GM18951 (cell line): Measurements from ENCODE around the gene NREP.

Experiments used
- POLR2A ChIP-seq: IDR thresholded peaks from 4 replicates; pipeline ENCODE4 v1.6.1; 2011; ENCODE audit warnings: mild to moderate bottlenecking; ENCODE audit not compliant: insufficient read length, insufficient read depth; ENCODE audit errors: extremely low read depth
- in situ Hi-C: fragments of 300-500 bp; cut with MboI; formaldehyde crosslinking; loops from one replicate; pipeline ENCODE4 v1.12.0; 2022; ENCODE audit warnings: low sequenced_read_pairs, mixed read lengths, inconsistent platforms; ENCODE audit not compliant: unreplicated experiment

The NREP gene

GRCh38 chr5:111743512-111743911 lies 13.5 kb downstream of the NREP start:
- TF ChIP-seq POLR2A: no peak
- in situ Hi-C loops: no loop called here

GRCh38 chr5:111742177-111742994 lies 14.6 kb downstream of the NREP start:
- TF ChIP-seq POLR2A: no peak
- in situ Hi-C loops: no loop called here

GRCh38 chr5:111741278-111741677 lies 15.7 kb downstream of the NREP start:
- no peak for TF ChIP-seq POLR2A
- in situ Hi-C loops: no loop called here

GRCh38 chr5:111739416-111739815 lies 17.6 kb downstream of the NREP start:
- in situ Hi-C loops: no loop called here
- TF ChIP-seq POLR2A: no peak

- in situ Hi-C loops: no loop called here
- no peak for TF ChIP-seq POLR2A
These were observed 18.9 kb downstream of the NREP start for GRCh38 chr5:111738118-111738517.

GRCh38 chr5:111737716-111738115 lies 19.3 kb downstream of the NREP start:
- TF ChIP-seq POLR2A: no peak
- in situ Hi-C loops: no loop called here

- no peak for TF ChIP-seq POLR2A
- in situ Hi-C loops: no loop called here
These were observed 21.3 kb downstream of the NREP start for GRCh38 chr5:111735583-111736270.

- TF ChIP-seq POLR2A: no peak
- in situ Hi-C loops: no loop called here
These were observed 22.4 kb downstream of the NREP start for GRCh38 chr5:111734597-111734996.

- TF ChIP-seq POLR2A: no peak
- in situ Hi-C loops: no loop called here
These were observed 23.0 kb downstream of the NREP start for GRCh38 chr5:111734013-111734412.

GRCh38 chr5:111733571-111733970 lies 23.4 kb downstream of the NREP start:
- in situ Hi-C loops: no loop called here

GRCh38 chr5:111731638-111732037 lies 25.4 kb downstream of the NREP start:
- in situ Hi-C loops: no loop called here
- TF ChIP-seq POLR2A: no peak

More at GRCh38 chr5:111733571-111733970, 23.4 kb downstream of the NREP start:
- TF ChIP-seq POLR2A: no peak

- TF ChIP-seq POLR2A: no peak
- in situ Hi-C loops: no loop called here
These were observed 26.2 kb downstream of the NREP start for GRCh38 chr5:111730659-111731382.

GRCh38 chr5:111728941-111729340 lies 28.1 kb downstream of the NREP start:
- no peak for TF ChIP-seq POLR2A
- in situ Hi-C loops: no loop called here

- no peak for TF ChIP-seq POLR2A
These were observed 30.0 kb downstream of the NREP start for GRCh38 chr5:111726986-111727385.

GRCh38 chr5:111722140-111722539 lies 34.9 kb downstream of the NREP start:
- no peak for TF ChIP-seq POLR2A
- in situ Hi-C loops: no loop called here

More at GRCh38 chr5:111726986-111727385, 30.0 kb downstream of the NREP start:
- in situ Hi-C loops: no loop called here
